Measurements from ENCODE around the gene RHOT1. TPM values are rescaled to one million over a fixed set of nuclear protein-coding genes. Genes with fewer than 3 reads are reported as not detected.

RHOT1 gene
- total RNA-seq, 4 donors from 2014 or later = 60.8 to 97.6 (median 72.7) TPM

DNA sequence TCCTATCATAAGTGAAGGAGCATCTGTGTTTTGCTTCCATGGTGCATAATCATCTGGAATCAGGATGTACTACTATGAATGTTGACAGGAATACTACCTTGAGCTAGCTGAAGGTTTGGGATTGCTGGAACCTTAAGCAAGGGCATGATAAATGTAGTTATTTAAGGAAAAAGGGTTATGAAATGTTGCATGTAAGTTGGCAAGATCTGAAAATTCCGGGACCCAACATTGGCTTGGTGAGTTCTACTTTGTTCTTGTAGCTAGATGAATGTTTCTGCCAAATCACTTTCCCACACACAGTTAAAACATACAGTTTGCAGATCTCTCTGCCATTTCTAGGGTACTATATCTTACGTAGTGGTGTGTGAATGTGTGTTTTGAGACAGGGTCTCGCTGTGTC lies 13.6 kb downstream of the RHOT1 start:
- DNase-seq (ENCODE audit: low spot score in 2 of 2) = no peak
- no peak for TF ChIP-seq POLR2A (IDR thresholded peaks at IDR 0.05)
- TF ChIP-seq, protein P1, sequence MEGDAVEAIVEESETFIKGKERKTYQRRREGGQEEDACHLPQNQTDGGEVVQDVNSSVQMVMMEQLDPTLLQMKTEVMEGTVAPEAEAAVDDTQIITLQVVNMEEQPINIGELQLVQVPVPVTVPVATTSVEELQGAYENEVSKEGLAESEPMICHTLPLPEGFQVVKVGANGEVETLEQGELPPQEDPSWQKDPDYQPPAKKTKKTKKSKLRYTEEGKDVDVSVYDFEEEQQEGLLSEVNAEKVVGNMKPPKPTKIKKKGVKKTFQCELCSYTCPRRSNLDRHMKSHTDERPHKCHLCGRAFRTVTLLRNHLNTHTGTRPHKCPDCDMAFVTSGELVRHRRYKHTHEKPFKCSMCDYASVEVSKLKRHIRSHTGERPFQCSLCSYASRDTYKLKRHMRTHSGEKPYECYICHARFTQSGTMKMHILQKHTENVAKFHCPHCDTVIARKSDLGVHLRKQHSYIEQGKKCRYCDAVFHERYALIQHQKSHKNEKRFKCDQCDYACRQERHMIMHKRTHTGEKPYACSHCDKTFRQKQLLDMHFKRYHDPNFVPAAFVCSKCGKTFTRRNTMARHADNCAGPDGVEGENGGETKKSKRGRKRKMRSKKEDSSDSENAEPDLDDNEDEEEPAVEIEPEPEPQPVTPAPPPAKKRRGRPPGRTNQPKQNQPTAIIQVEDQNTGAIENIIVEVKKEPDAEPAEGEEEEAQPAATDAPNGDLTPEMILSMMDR (IDR thresholded peaks at IDR 0.05) = no peak
- WGBS, 2 donors = 88 to 90% methylated on average over 3 of the region's 3 CpGs
- intact Hi-C loops (cut with DNase I; ENCODE audit: low total_unique reads) = no loop called here
- H3K4me3 ChIP-seq (ENCODE audit: low read depth, poor library complexity, severe bottlenecking) = no peak overlapping the region

DNA sequence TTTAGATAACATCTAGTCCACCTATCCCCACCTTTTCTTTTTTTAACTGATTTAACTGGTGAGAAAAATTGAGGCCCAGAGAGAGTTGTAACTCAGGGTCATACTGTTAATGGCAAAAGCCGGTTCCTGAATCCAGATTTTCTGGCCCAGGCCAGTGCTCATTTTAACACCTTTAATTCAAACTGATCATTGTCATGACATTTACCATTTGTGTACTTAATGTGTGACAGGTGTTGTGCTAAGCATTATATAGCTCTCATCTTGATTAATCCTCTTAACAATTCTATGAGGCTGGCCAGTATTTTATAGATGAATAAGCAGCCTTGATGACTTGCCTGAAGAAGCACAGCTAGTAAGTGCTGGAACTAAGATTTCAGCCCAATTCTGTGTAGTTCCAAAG lies 14.4 kb downstream of the RHOT1 start:
- 76 to 81% methylated on average over 1 of the region's 1 CpG for WGBS, 2 donors

DNA sequence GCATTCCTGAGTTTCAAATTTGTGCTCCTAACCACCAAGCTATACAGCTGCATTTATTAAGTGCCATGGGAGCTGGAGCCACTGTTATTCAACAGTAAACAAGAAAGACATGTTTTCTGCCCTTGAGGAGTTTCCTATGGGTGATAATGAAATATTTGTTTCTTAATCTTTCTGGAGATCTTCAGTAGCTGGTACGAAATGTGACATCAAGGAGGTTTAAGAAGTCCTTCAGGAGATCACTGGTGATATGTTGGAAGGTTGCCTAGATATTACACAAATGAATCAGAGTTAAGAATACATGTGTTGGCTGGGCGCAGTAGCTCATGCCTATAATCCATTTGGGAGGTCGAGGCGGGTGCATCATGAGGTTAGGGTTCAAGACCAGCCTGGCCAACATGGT lies 14.9 kb downstream of the RHOT1 start:
- no peak for TF ChIP-seq POLR2A (IDR thresholded peaks at IDR 0.05)
- TF ChIP-seq, protein P1 (IDR thresholded peaks at IDR 0.05) = no peak
- WGBS, 2 donors = 57 to 69% methylated on average over 4 of the region's 4 CpGs
- no peak overlapping the region for H3K4me3 ChIP-seq (ENCODE audit: low read depth, poor library complexity, severe bottlenecking)
- intact Hi-C loops (cut with DNase I; ENCODE audit: low total_unique reads) = no loop called here
- DNase-seq (ENCODE audit: low spot score in 2 of 2) = no peak

More for the DNA sequence above, 14.4 kb downstream of the RHOT1 start:
- no peak for DNase-seq (ENCODE audit: low spot score in 2 of 2)
- intact Hi-C loops (cut with DNase I; ENCODE audit: low total_unique reads) = no loop called here
- no peak overlapping the region for H3K4me3 ChIP-seq (ENCODE audit: low read depth, poor library complexity, severe bottlenecking)
- TF ChIP-seq, protein P1 (IDR thresholded peaks at IDR 0.05) = no peak
- no peak for TF ChIP-seq POLR2A (IDR thresholded peaks at IDR 0.05)

DNA sequence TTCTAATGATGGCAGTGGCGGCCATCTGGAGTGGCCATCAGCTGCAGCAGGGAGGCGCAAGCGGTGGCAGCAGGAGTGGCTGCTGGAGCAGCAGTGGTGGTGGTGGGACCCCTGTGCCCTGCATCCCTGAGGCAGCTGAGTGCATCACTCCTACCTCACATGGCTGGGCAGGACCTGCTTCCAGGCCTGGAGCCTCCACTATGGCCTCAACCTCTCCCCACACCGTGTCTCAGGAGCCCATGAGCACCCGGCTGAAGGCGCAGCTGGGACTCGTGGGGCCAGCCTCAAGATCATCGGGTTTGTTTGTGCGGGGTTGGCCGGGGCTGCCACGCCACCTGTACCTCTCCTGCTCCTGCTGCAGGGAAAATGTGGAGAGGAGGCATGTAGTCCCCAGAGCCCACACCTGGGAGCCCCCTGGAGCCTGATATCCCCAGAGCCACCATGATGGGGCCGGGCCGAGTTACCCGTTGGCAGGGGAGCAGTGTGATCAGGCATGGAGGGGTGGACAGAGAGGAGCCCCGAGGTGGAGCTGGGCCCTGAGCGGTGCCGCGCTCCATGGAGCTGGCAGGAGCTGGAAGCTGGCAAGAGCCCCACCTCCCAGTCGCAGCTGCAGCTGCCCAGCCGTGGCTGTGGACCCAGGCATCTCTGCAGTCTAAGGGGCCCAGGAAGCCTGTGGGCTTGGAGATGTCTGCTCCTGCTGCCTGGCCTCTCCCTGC lies 16.7 kb downstream of the RHOT1 start:
- TF ChIP-seq, protein P1 (IDR thresholded peaks at IDR 0.05) = no peak
- TF ChIP-seq POLR2A (IDR thresholded peaks at IDR 0.05) = no peak
- DNase-seq (ENCODE audit: low spot score in 2 of 2) = no peak
- H3K4me3 ChIP-seq (ENCODE audit: low read depth, poor library complexity, severe bottlenecking) = no peak overlapping the region
- intact Hi-C loops (cut with DNase I; ENCODE audit: low total_unique reads) = no loop called here
- WGBS, 2 donors = 88 to 95% methylated on average over 14 to 20 of the region's 20 CpGs

DNA sequence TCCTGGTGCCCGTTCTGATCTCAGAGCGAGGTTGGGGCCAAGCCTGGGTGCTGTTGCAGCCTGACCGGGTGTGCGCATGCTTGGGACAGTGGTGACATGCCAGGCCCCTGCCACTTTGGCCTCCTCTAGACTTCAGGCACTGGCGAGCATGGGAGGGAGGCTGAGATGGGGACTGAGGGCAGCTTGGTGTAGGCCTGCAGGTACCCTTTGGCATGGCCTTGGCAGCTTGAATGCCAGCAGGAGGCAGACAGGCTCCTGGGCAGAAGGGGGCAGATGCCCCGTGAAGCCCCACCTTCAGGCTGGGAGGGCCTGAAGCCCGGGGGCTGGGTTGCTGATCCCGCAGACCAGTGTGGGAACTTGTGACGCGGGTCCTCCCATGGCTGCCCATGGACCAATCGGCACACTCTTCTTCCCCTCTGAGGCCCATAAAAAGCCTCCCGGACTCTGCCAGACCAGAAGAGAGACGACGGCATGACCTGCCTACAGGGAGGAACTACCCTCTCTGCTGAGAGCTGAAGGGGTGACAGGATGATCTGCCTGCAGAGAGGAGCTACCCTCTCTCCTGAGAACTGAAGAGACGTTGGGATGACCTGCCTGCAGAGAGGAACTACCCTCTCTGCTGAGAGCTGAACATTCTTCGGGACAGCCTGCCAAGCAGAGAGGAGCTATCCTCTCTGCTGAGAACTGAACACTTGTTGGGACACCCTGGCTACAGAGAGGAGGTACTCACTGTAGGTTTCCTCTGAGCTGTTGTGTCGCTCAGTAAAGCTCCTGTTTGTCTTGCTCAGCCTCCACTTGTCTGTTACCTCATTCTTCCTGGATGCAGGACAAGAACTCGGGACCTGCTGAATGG lies 17.5 kb downstream of the RHOT1 start:
- no peak for DNase-seq (ENCODE audit: low spot score in 2 of 2)
- TF ChIP-seq, protein P1 (IDR thresholded peaks at IDR 0.05) = no peak
- TF ChIP-seq POLR2A (IDR thresholded peaks at IDR 0.05) = no peak
- WGBS, 2 donors = 91 to 92% methylated on average over 13 to 18 of the region's 18 CpGs
- intact Hi-C loops (cut with DNase I; ENCODE audit: low total_unique reads) = no loop called here
- no peak overlapping the region for H3K4me3 ChIP-seq (ENCODE audit: low read depth, poor library complexity, severe bottlenecking)

All from lower leg skin (tissue), 4 donors.